H1 (cell line): Measurements from ENCODE around the gene ZFP36L1. TPM values are rescaled to one million over a fixed set of nuclear protein-coding genes. Genes with fewer than 3 reads are reported as not detected.
A peak's percentile ranks its signal among the peaks of the same experiment; 100 is the strongest.

Source experiments
- CTCF ChIA-PET: fragments of 300-600 bp; sonication (Branson Sonifier 250); formaldehyde crosslinking; loops from one replicate; lab custom pipeline; 2021; ENCODE audit not compliant: partially characterized antibody; lab: Charles Lee
- POLR2A ChIA-PET: fragments of 300-600 bp; sonication (Branson Sonifier 250); formaldehyde crosslinking; loops from one replicate; lab custom pipeline; 2021; ENCODE audit warnings: inconsistent platforms; ENCODE audit not compliant: partially characterized antibody; lab: Charles Lee
- DNase-seq, 2 experiments: peaks; one replicate each; pipeline versions ENCODE4 v3.0.0 to v3.0.0-alpha.2; 2010 to 2022; ENCODE audit warnings: low spot score in 2 of 2, low read depth in 1 of 2, mixed read lengths in 1 of 2
- FAIRE-seq: peaks from 2 replicates; lab custom pipeline; 2011; peaks lifted over from hg19 to GRCh38; lab: Jason Lieb, UNC
- H2AFZ ChIP-seq: 2 replicates; pipeline ENCODE4 v1.8.1; 2012; ENCODE audit warnings: low read length, inconsistent platforms
- H2AK5ac ChIP-seq: 2 replicates; pipeline ENCODE4 v1.6.1; 2013; ENCODE audit warnings: low read depth, low read length
- H2BK120ac ChIP-seq: replicated peaks from 2 replicates; pipeline ENCODE3; 2013; ENCODE audit warnings: low read depth, low read length, inconsistent platforms
- H2BK12ac ChIP-seq: 2 replicates; pipeline ENCODE4 v1.6.1; 2013; ENCODE audit warnings: low read depth, low read length
- H2BK15ac ChIP-seq: 2 replicates; pipeline ENCODE4 v1.6.1; 2013; ENCODE audit warnings: low read length
- H2BK20ac ChIP-seq: 2 replicates; pipeline ENCODE4 v1.6.1; 2013; ENCODE audit warnings: low read length
- H2BK5ac ChIP-seq: 2 replicates; pipeline ENCODE4 v1.6.1; 2013; ENCODE audit warnings: low read depth, low read length
- H3K14ac ChIP-seq: 2 replicates; pipeline ENCODE4 v1.6.1; 2013; ENCODE audit warnings: inconsistent platforms; ENCODE audit not compliant: insufficient read length
- H3K18ac ChIP-seq: 2 replicates; pipeline ENCODE4 v1.6.1; 2013; ENCODE audit warnings: low read length; ENCODE audit errors: extremely low read depth
- H3K23ac ChIP-seq: 2 replicates; pipeline ENCODE4 v1.6.1; 2013; ENCODE audit warnings: inconsistent platforms; ENCODE audit not compliant: insufficient read length
- H3K23me2 ChIP-seq: 2 replicates; pipeline ENCODE4 v1.6.1; 2013; ENCODE audit warnings: low read depth, low read length
- H3K27ac ChIP-seq: 2 replicates; pipeline ENCODE4 v1.6.1; 2011; ENCODE audit warnings: low read depth, low read length, inconsistent platforms
- H3K27me3 ChIP-seq, 4 experiments: replicated peaks in 1 of 4; 1 replicate in 1 of 4; 2 replicates in 3 of 4; pipeline versions ENCODE4 v1.6.1 to v1.8.1; 2011 to 2013; ENCODE audit warnings: low read length in 3 of 4, mild to moderate bottlenecking in 3 of 4, inconsistent platforms in 2 of 4, mixed read lengths in 2 of 4, moderate library complexity in 1 of 4; ENCODE audit not compliant: control insufficient read depth in 3 of 4, insufficient read depth in 3 of 4; ENCODE audit errors: extremely low read depth in 1 of 4
- H3K36me3 ChIP-seq, 4 experiments: 2 replicates each; pipeline versions ENCODE4 v1.6.1 to v1.8.1; 2011 to 2013; ENCODE audit warnings: mild to moderate bottlenecking in 4 of 4, low read length in 3 of 4, moderate library complexity in 2 of 4, control low read depth in 1 of 4, inconsistent platforms in 1 of 4; ENCODE audit not compliant: insufficient read depth in 4 of 4, control insufficient read depth in 2 of 4
- H3K4ac ChIP-seq: replicated peaks from 2 replicates; pipeline ENCODE3; 2013; ENCODE audit warnings: low read length, low read depth, mixed read lengths, inconsistent platforms; ENCODE audit not compliant: insufficient read length
- H3K4me1 ChIP-seq, 4 experiments: replicated peaks in 1 of 4; 1 replicate in 1 of 4; 2 replicates in 3 of 4; pipeline versions ENCODE4 v1.6.1 to v1.8.1; 2011 to 2013; ENCODE audit warnings: low read length in 3 of 4, inconsistent platforms in 2 of 4, mixed read lengths in 1 of 4; ENCODE audit not compliant: insufficient read depth in 4 of 4, control insufficient read depth in 3 of 4
- H3K4me2 ChIP-seq, 2 experiments: 2 replicates each; pipeline versions ENCODE4 v1.6.1 to v1.8.1; 2011 to 2013; ENCODE audit warnings: low read depth in 2 of 2, low read length in 2 of 2, control low read depth in 1 of 2, inconsistent platforms in 1 of 2, mild to moderate bottlenecking in 1 of 2; ENCODE audit not compliant: insufficient read depth in 1 of 2
- H3K4me3 ChIP-seq, 4 experiments: fragments of 200-600, 300-600 bp in 1 of 4; sonication (generic), shearing (Covaris generic), sonication (Bioruptor Twin) in 1 of 4; 2 replicates each; pipeline versions ENCODE4 v1.5.1 to v1.8.1; 2011 to 2016; ENCODE audit warnings: low read length in 4 of 4, low read depth in 3 of 4, control low read depth in 2 of 4, inconsistent platforms in 2 of 4, mild to moderate bottlenecking in 2 of 4, mixed read lengths in 1 of 4, moderate library complexity in 1 of 4; ENCODE audit not compliant: insufficient read depth in 2 of 4; ENCODE audit errors: extremely low read depth in 1 of 4
- H3K56ac ChIP-seq: replicated peaks from 2 replicates; pipeline ENCODE3; 2013; ENCODE audit warnings: low read depth, mild to moderate bottlenecking, mixed read lengths, low read length, inconsistent platforms; ENCODE audit not compliant: insufficient read length
- H3K79me1 ChIP-seq: 2 replicates; pipeline ENCODE4 v1.6.1; 2013; ENCODE audit warnings: low read depth, low read length, control low read depth
- H3K79me2 ChIP-seq, 2 experiments: 2 replicates each; pipeline versions ENCODE4 v1.6.1 to v1.8.1; 2012 to 2013; ENCODE audit warnings: low read length in 2 of 2, mild to moderate bottlenecking in 2 of 2, inconsistent platforms in 1 of 2; ENCODE audit not compliant: insufficient read depth in 2 of 2, control insufficient read depth in 1 of 2
- H3K9ac ChIP-seq, 4 experiments: replicated peaks in 1 of 4; 1 replicate in 1 of 4; 2 replicates in 3 of 4; pipeline versions ENCODE4 v1.6.1 to v1.8.1; 2011 to 2013; ENCODE audit warnings: low read depth in 3 of 4, low read length in 3 of 4, control low read depth in 2 of 4, mild to moderate bottlenecking in 2 of 4, moderate library complexity in 2 of 4, inconsistent platforms in 1 of 4; ENCODE audit errors: extremely low read depth in 1 of 4
- H3K9me3 ChIP-seq, 2 experiments: 2 replicates each; pipeline versions ENCODE4 v1.6.1 to v1.8.1; 2012 to 2013; ENCODE audit warnings: mild to moderate bottlenecking in 2 of 2, moderate library complexity in 2 of 2, control low read depth in 1 of 2, inconsistent platforms in 1 of 2, low read depth in 1 of 2, low read length in 1 of 2, mixed read lengths in 1 of 2; ENCODE audit not compliant: insufficient read depth in 2 of 2
- H4K20me1 ChIP-seq, 2 experiments: replicated peaks in 1 of 2; 2 replicates each; pipeline versions ENCODE3 to v1.8.1; 2011 to 2013; ENCODE audit warnings: inconsistent platforms in 2 of 2, low read length in 2 of 2, mild to moderate bottlenecking in 1 of 2; ENCODE audit not compliant: insufficient read depth in 2 of 2, control insufficient read depth in 1 of 2
- H4K5ac ChIP-seq: 2 replicates; pipeline ENCODE4 v1.6.1; 2013; ENCODE audit warnings: low read length, low read depth, mixed read lengths, inconsistent platforms; ENCODE audit not compliant: insufficient read length
- H4K8ac ChIP-seq: 2 replicates; pipeline ENCODE4 v1.8.0; 2013; ENCODE audit warnings: mild to moderate bottlenecking, moderate library complexity, low read length, inconsistent platforms; ENCODE audit not compliant: insufficient read depth; ENCODE audit errors: extremely low read depth
- H4K91ac ChIP-seq: replicated peaks from 2 replicates; pipeline ENCODE3; 2013; ENCODE audit warnings: low read length, mixed read lengths, inconsistent platforms; ENCODE audit not compliant: insufficient read length
- ASH2L ChIP-seq: fragments of 200-600, 300-600 bp; sonication (generic); IDR thresholded peaks from one replicate; pipeline ENCODE4 v1.7.1; 2017; ENCODE audit warnings: low read length
- CEBPB ChIP-seq: IDR thresholded peaks from 2 replicates; pipeline ENCODE4 v1.6.1; 2012; ENCODE audit warnings: low read depth, low read length
- CTCF ChIP-seq, 3 experiments: IDR thresholded peaks; 1 replicate in 2 of 3; 2 replicates in 1 of 3; pipeline versions ENCODE4 v1.5.1 to v1.6.1; 2011; ENCODE audit warnings: low read length in 3 of 3, mild to moderate bottlenecking in 3 of 3, inconsistent platforms in 2 of 3, low read depth in 1 of 3, moderate library complexity in 1 of 3; ENCODE audit not compliant: insufficient read depth in 1 of 3; ENCODE audit errors: control extremely low read depth in 1 of 3
- EGR1 ChIP-seq: IDR thresholded peaks from 2 replicates; pipeline ENCODE4 v1.6.1; 2011; ENCODE audit warnings: low read depth, low read length, borderline replicate concordance
- EP300 ChIP-seq, 2 experiments: IDR thresholded peaks; 1 replicate in 1 of 2; 2 replicates in 1 of 2; pipeline ENCODE4 v1.6.1; 2011 to 2012; ENCODE audit warnings: low read depth in 2 of 2, low read length in 2 of 2, mild to moderate bottlenecking in 2 of 2, borderline replicate concordance in 1 of 2, inconsistent platforms in 1 of 2, moderate library complexity in 1 of 2
- JUN ChIP-seq: IDR thresholded peaks from 2 replicates; pipeline ENCODE4 v1.6.1; 2011; ENCODE audit warnings: low read depth, mild to moderate bottlenecking, improper control_type of control experiment, low read length
- NRF1 ChIP-seq: IDR thresholded peaks from 2 replicates; pipeline ENCODE4 v1.6.1; 2011; ENCODE audit warnings: mild to moderate bottlenecking, low read depth, low read length, improper control_type of control experiment
- SIX5 ChIP-seq: IDR thresholded peaks from 2 replicates; pipeline ENCODE4 v1.6.1; 2011; ENCODE audit warnings: mild to moderate bottlenecking, low read depth, low read length
- SUZ12 ChIP-seq: fragments of 200-600 bp; sonication (generic); IDR thresholded peaks from 2 replicates; pipeline ENCODE4 v1.6.1; 2012; ENCODE audit warnings: mild to moderate bottlenecking, inconsistent platforms, low read length, moderate library complexity, mixed read lengths
- WGBS, 2 experiments: shearing (Covaris generic) in 1 of 2; methylation state at CpG; one replicate each; pipeline versions ENCODE4 v1.1.6 to v1.1.7; 2013 to 2015; ENCODE audit warnings: low lambda C conversion rate in 2 of 2, mixed read lengths in 2 of 2, inconsistent platforms in 1 of 2, low coverage in 1 of 2, missing lambda C conversion rate in 1 of 2; ENCODE audit not compliant: insufficient replicate concordance in 2 of 2, insufficient coverage in 1 of 2, insufficient read length in 1 of 2; ENCODE audit errors: extremely low coverage in 1 of 2, missing lambda C conversion rate in 1 of 2; 5-methylcytosine and 5-hydroxymethylcytosine counted together
- polyA plus RNA-seq, 7 experiments: library from polyadenylated mRNA; depleted of rRNA in 3 of 7; stranded (reverse) in 5 of 7; unstranded in 2 of 7; fragments of >200 nt in 5 of 7; fragments of 200-250 nt in 2 of 7; gene quantifications; 1 replicate in 5 of 7; 2 replicates in 1 of 7; 4 replicates in 1 of 7; pipeline versions ENCODE4 v1.2.1 to v1.2.3, GENCODE V29; 2011 to 2013; ENCODE audit warnings: missing spikeins in 2 of 7, mixed read lengths in 2 of 7
- total RNA-seq: library from RNA; stranded (reverse); fragmentation: NEBNext Ultra II Directional; extraction: Animal tissue kit (Norgen Biotek cat#: 25700); gene quantifications from 2 replicates; pipeline ENCODE4 v1.2.1, GENCODE V29; 2021

ZFP36L1 gene
- total and polyA plus RNA-seq, 2 of the 8 experiments (the other 6 are each of a cell fraction or from before 2014, with no cell fraction given) = 80.4 to 132 TPM

GRCh38 chr14:68748691-68749090, 44.2 kb downstream of the ZFP36L1 start:
- Histone ChIP-seq H3K14ac (no peak overlapping the region), H3K23me2 (no peaks in the 10 kb centered on the region), H4K91ac (no peak overlapping the region), H3K79me2 (no peaks in the 10 kb centered on the region), H2BK5ac (no peak overlapping the region), H4K8ac (no peak overlapping the region), H3K9me3 (no peaks in the 10 kb centered on the region), H2BK20ac (no peak overlapping the region), H4K20me1 (no peaks in the 10 kb centered on the region), H3K27me3 (no peaks in the 10 kb centered on the region), H2AK5ac (no peak overlapping the region), H3K18ac (no peak overlapping the region), H3K56ac (no peak overlapping the region), H2BK120ac (no peak overlapping the region), H4K5ac (no peak overlapping the region), H3K4me3 (no peak overlapping the region), H2AFZ (no peak overlapping the region), H3K9ac (no peak overlapping the region), H3K4me2 (no peak overlapping the region), H3K4ac (no peak overlapping the region), H2BK15ac (0 out of 2 replicates have a peak overlapping the region, but pooled peaks have one; percentile 20), H3K79me1 (no peaks in the 10 kb centered on the region), H3K23ac (no peak overlapping the region), H3K27ac (no peak overlapping the region), H3K4me1 (no peaks in the 10 kb centered on the region; a peak in 1 of 7 replicates), H2BK12ac (no peak overlapping the region), H3K36me3 (no peaks in the 10 kb centered on the region)
- POLR2A ChIA-PET = interaction anchor here (0.9 to 1.4 kb wide), 2 partner anchors 8 to 45 kb away, joined by 3 to 4 read pairs; partner anchors contain the start of gene ZFP36L1
- CTCF ChIA-PET = interaction anchor here (1.5 kb wide), 1 partner anchor 20 kb away, joined by 7 read pairs; no protein-coding TSS in a partner anchor
- no peak for FAIRE-seq
- no peak for DNase-seq
- WGBS, 2 experiments = 90% methylated on average over 5 of the region's 5 CpGs; no CpG with 5 or more reads in 1 of the 2 experiments
- TF ChIP-seq EGR1 (no peak), EP300 (IDR thresholded peaks at IDR 0.05; ENCODE audit: borderline replicate concordance in 1 of 2, low read depth in 2 of 2, low read length in 2 of 2) (no peak), NRF1 (no peak), SUZ12 (no peak), CEBPB (no peak), ASH2L (no peak), CTCF (IDR thresholded peaks at IDR 0.05; ENCODE audit: control extremely low read depth in 1 of 3, insufficient read depth in 1 of 3, low read depth in 1 of 3, low read length in 3 of 3) (no peak), JUN (no peak), SIX5 (no peak)
